CD4-positive, alpha-beta T cell treated with Interleukin-21 for 1 hour (primary cell): ENCODE results near the gene PLAGL2.
A peak's percentile ranks its signal among the peaks of the same experiment; 100 is the strongest.
"Not testable (repeated sequence)": the region's sequence is repeated elsewhere in the genome, so short reads cannot be mapped to it uniquely, and the experiment has no call there.

Source experiments
- DNase-seq: peaks from one replicate; pipeline ENCODE4 v3.0.0-alpha.2; 2020

The PLAGL2 gene

DNA sequence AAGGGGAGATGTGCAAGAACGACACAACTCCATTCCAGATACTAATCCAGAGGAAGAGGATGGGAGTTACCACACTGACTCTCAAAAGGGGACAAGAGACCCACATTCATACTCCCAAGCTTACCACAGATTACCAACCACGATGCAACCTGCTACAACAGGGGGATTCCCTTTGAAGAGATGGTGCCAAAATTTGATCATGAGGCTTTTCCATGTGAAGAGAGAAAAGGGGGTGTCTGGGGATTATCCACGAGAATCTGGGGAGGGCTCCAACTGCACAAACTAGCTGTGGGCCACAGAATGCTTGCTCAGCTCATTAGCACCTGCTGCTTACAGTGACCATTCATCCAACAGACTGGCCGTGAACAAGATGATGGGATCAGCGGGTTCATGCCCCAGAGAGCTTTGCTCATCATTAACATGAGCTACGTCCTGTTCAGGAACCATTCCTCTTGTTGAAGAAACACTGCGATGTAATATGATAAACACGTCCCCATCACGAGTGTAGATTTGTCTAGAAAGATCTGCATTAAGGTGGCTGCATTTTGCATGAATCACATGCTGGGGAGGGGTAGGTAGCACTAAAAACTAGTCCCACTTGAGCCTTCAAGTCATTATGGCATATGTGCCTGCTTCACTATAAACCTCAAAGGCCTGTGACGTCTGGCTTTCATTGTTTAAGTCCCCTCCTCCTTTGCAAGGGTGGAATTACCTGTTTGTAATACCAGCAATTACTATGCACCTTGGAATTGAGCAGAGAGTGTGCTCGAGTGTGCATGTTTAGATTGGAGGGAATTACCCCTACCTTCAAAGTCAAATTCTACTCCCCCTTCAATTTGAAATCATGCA is 4.0 kb downstream of the PLAGL2 start:
- DNase-seq: no peak

DNA sequence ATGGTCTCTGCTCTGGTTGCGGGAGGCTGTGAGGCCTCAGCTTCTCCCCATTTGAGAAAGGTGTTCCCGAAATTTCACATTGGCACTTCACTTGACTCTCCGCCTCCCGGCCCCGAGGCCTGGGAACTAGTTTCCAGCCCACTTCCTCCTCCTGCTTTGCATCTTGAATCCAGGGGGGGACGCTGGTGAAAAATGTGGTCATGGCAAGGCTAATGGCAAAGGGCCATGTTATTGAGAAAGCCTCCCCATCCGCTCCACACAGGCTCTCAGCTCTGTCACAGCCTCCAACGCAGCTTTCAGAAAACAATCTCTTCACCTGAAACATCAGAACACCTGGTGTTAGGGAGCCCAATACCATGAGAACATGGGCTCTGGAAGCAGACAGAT is 5.6 kb downstream of the PLAGL2 start:
- no peak for DNase-seq

DNA sequence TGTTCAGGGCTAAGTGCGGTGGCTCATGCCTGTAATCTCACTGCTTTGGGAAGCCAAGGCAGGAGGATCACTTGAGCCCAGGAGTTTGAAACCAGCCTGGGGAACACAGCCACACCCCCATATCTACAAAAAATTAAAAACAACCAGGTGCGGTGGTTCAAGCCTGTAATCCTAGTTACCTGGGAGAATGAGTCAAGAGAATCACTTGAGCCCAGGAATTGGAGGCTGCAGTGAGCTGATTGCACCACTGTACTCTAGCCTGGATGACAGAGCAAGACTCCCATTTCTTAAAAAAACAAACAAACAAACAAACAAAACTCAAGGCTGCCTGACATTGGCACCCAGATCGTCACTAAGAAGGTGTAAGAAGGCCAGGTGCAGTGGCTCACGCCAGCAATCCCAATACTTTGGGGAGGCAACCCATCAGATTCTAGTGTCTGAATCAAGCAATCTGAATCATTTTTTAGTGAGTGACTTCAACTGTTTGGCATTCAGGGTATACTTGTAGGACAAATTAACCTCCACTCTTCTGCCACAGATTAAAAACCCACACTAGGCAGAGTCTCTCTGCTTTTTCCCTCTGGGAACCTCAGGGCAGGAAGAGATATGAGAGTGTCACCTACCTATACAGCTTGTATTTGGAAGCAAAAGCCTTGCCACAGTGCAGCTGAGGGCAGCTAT is 6.1 kb downstream of the PLAGL2 start:
- no peak for DNase-seq

DNA sequence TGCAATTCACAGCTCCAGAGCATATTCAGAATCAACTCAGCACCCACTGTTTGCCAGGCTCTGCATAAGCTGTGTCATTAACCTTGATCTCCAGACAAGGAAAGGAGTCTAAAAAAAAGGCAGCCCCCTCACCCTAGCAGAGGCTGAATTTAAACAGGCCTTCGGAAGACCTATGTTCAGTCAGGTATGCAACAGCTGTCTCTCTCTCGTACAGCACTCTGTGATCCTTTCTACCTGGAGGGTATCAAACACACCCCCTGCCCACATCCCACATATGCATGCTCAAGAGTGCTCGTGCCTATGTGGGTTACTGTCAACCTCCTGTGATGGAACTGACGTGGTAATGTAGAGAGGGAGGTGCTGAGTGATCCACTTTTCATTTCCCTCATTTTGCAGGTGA is 8.5 kb downstream of the PLAGL2 start:
- DNase-seq: no peak

- not testable (repeated sequence) for DNase-seq
Observed at GRCh38 chr20:32197136-32197535, 10.4 kb downstream of the PLAGL2 start.

DNA sequence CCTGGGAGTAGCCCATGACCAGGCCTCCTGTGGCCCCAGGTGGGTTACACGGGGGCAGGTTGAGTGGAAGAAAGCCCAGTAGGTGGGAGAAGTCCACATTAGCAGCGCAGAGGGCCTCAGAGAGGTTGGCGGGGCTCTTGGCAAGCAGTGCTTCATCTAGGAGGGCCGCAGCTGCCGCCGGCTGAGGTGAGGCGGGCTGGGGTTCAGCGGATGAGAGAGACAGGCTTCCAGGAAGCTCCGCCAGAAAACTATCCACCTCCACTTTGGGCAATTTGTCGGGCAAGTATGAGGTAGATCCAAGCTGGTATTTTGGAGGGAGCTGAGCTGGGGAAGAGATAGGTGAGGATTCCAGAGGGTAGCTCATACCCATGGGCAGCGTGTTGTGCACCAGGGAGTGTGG is 10.9 kb downstream of the PLAGL2 start:
- not testable (repeated sequence) for DNase-seq

DNA sequence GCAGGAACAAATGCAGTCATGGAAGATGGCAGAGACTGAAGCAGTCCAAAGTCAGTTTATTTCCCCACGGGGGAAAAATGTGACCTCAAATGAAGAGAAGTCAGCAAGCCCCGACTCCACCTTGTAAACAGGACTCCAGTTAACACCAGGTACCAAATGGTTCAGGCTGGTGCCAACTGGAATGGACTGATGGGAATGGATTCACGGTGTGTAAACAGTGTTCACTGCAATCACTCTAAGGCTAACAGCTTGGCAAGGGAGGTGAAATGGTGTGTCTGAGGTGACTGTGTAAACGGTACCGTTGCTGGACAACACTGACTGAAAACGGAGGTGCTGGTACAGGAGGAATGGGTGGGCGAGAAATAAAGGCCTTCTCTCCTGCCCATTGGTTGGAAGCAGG is 12.0 kb downstream of the PLAGL2 start:
- DNase-seq: no peak

GRCh38 chr20:32193996-32194395 is 13.5 kb downstream of the PLAGL2 start:
- DNase-seq: no peak

GRCh38 chr20:32193336-32193735 is 14.2 kb downstream of the PLAGL2 start:
- DNase-seq: not testable (repeated sequence)

GRCh38 chr20:32192698-32193097 is 14.8 kb downstream of the PLAGL2 start:
- DNase-seq: no peak

DNA sequence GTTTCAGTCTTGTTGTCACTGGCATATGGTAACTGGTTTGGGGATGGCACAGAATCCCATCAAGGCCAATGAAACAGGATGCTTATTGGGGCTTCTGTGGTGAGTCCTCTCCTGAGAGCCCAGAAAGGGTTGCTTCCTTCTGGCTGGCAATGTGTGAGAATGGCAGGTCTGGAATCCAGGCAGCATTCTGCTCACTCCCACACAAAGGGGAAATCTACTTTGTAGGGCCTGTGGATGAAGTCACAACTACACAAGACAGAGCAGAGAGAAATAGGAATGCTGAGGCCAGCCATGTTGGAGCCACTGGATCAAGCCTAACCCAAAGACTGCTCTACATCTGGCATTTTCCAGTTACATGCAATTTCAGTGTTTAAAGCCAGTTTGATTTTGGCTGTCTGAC is 15.7 kb downstream of the PLAGL2 start:
- DNase-seq: no peak

- DNase-seq: no peak
Observed at GRCh38 chr20:32191422-32191821, 16.1 kb downstream of the PLAGL2 start.

DNA sequence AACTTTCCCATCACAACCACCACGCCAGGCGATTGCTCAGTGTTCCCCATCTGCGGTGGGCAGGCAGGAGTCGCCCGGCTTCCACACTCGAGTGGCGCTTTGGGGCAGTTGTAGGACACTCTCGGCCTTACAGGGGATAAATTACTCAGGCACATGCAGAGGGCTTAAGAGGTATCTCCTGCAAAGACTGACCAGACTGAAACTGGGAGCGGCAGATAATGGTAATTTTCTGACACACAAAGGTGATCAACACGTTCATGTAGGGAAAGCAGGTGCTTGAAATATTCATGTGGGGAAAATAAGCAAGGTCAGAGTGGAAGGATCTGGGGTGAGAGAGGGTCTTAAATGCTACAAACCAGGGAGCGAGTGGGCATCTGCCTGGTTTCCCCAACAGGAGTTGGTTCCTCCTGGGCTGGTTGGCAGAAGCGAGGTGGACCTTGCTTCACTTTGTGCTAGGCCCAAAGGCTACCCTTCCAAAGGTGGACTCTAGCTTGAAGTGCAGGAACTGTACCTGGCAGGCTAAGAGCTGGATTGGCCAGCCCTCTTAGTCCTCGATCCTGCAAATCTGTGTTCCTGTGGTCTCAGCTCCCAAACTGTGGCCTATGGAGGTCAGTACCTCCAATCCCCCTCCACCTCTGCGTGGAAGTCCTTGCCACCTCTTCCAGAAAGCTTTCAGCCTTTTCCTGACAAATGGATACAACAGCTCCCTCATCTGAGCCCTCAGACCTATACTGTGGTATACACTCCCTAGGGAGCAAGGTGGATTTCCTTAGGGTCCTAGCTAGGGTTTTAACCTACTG is 16.7 kb downstream of the PLAGL2 start:
- DNase-seq: no peak

GRCh38 chr20:32189691-32190615 is 17.6 kb downstream of the PLAGL2 start:
- peak; percentile 40 for DNase-seq

DNA sequence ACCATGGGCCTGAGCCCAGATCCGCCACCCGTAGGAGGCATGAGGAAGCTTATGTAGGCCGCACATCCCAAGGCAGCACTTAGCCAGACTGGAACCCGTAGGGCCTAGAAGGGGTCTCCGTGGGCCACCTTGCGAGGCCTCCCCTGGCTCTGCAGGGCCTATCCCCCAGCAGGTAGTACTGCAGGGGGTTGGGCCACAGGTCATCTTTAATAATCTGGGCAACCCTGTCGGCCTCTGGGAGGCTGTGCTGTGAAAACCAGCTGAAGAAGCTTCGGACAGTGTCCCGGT is 18.5 kb downstream of the PLAGL2 start:
- DNase-seq: no peak

GRCh38 chr20:32188376-32189122 is 19.0 kb downstream of the PLAGL2 start:
- no peak for DNase-seq

DNA sequence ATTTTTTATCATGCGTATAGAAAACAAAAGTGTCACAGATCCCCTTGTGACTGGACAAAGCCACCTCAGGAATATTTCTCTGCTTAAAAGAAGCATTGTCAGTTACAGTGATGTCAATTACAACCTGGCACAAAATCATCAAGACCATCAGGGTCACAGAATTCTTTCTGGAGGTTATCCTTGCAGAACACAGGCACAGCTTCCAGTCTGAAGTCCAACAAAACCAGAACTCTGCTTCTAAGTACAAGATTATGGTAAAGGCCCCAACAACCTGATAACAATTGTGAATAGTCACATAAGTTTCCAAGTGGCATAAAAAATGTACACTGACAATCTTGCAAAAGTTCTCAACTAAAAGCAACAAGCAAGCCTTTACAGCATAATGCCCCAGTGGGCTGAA is 21.0 kb downstream of the PLAGL2 start:
- DNase-seq: no peak

- DNase-seq: no peak
Observed at GRCh38 chr20:32184961-32185603, 22.5 kb downstream of the PLAGL2 start.

DNA sequence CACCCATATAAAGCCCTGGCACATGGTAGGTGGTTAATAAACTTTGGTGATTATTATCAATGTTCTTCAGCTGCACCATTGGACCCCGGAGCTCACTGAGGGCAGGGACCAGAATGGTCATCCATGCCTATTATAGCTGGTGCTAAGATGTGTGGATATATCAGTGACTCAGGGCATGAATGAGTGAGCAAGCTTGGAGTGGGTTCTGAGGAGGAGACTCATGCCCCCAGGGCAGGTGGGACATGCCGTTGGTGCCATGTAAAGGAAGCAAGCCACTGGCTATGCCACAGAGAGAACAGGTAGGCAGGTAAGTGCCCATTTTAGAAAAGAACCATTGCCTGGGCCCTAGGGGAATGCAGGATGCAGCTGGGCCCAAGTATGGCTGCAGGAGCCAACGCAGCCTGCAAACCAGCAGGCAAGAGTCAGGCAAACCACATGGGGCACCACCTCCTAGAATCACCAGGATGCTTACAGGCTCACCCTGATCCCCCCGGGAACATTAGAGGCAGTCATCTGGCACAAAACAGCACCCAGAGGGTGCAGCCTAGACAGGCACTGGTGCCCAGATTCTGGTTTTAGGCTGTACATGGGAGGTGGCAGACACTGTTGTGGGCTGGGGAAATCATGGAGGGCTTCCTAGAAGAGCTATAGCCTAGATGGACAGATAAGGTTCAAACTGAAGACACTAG is 23.5 kb downstream of the PLAGL2 start:
- DNase-seq: no peak

GRCh38 chr20:32181606-32182005 is 25.9 kb downstream of the PLAGL2 start:
- DNase-seq: no peak

- DNase-seq: no peak
Observed at GRCh38 chr20:32179934-32180333, 27.6 kb downstream of the PLAGL2 start.
